Stimulated activated naive CD8-positive, alpha-beta T cell treated with anti-CD3 and anti-CD28 coated beads, Interleukin-15, amount 100 ng/mL, for 72 hours (primary cell): ENCODE data around the gene CTR9.

ENCODE experiments used
- ATAC-seq: fragments of 150-1000 bp; cut with Tn5 transposase; 2 replicates; pipeline ENCODE4 v1.10.0; 2021; ENCODE audit warnings: mild to moderate bottlenecking, moderate library complexity
- DNase-seq, 2 donors: peaks; one replicate each; pipeline ENCODE4 v3.0.0; 2021 to 2022
- H3K27ac Mint-ChIP-seq, 2 donors: one replicate each; pipeline ENCODE4 v1.8.0; 2022; ENCODE audit warnings: mild to moderate bottlenecking in 2 of 2, mixed read lengths in 2 of 2, moderate library complexity in 2 of 2
- H3K27me3 Mint-ChIP-seq: one replicate; pipeline ENCODE4 v1.8.0; 2022; ENCODE audit warnings: mixed read lengths
- H3K4me1 Mint-ChIP-seq: one replicate; pipeline ENCODE4 v1.8.0; 2022; ENCODE audit warnings: mild to moderate bottlenecking, mixed read lengths
- H3K4me3 Mint-ChIP-seq, 2 donors: one replicate each; pipeline ENCODE4 v1.8.0; 2022; ENCODE audit warnings: mild to moderate bottlenecking in 2 of 2, mixed read lengths in 2 of 2, moderate library complexity in 1 of 2
- H3K9me3 Mint-ChIP-seq, 2 donors: one replicate each; pipeline ENCODE4 v1.8.0; 2022; ENCODE audit warnings: mixed read lengths in 2 of 2

The CTR9 gene

DNA sequence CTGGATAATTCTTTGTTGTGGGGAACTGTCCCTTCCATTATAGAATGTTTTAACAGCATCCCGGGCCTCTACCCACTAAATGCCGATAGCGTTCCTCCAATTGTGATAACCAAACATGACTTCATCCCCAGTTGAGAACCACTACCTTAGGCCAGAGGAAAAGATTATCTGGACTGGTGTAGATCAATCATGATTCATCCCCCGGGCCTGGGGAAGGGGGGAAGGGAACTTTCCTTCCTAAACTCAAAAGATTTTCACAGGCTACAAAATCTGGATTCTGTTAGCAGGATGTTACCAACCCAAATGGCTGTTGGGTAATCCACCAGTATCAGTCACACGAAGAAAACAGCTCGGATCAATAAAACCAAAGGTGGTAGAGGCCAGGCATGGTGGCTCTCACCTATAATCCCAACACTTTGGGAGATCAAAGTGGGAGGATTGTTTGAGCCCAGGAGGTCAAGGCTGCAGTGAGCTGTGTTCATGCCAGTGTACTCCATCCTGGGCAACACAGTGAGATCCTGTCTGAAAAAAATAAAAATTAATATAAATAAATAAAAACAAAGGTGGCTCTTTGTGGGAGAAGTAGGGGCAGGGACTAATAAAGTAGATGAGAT lies 10.1 kb downstream of the CTR9 start:
- no peaks in the 10 kb centered on the region for H3K9me3 Mint-ChIP-seq
- H3K27me3 Mint-ChIP-seq = no peaks in the 10 kb centered on the region
- no peak for DNase-seq
- no peak overlapping the region for H3K4me3 Mint-ChIP-seq
- no peak for ATAC-seq
- no peak overlapping the region for H3K27ac Mint-ChIP-seq
- no peaks in the 10 kb centered on the region for H3K4me1 Mint-ChIP-seq

DNA sequence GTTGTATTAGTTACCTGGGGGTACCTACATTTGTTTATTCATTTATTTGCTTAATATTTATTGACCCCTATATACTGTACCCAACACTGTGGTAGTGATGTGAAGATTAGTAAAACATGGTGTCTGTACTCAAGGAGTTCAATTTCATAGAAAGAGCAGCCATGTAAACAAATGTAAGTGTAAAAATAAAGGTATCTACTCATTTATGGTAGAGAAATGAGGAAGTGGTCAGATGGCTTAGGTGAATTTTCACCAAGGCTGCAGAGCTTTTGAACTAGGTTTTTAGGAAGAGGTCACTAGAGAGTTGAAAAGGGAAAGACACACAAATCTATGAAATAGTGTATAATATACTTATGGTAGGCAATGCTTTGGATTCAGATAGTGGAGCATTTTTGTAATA lies 11.1 kb downstream of the CTR9 start:
- no peak for ATAC-seq
- H3K4me3 Mint-ChIP-seq = no peak overlapping the region
- H3K27ac Mint-ChIP-seq = no peak overlapping the region
- H3K27me3 Mint-ChIP-seq = no peaks in the 10 kb centered on the region
- no peaks in the 10 kb centered on the region for H3K4me1 Mint-ChIP-seq
- no peaks in the 10 kb centered on the region for H3K9me3 Mint-ChIP-seq
- DNase-seq = no peak

GRCh38 chr11:10762913-10763421 lies 11.9 kb downstream of the CTR9 start:
- ATAC-seq (no peak), DNase-seq (no peak)
- Mint-ChIP-seq H3K9me3 (no peaks in the 10 kb centered on the region), H3K4me1 (no peaks in the 10 kb centered on the region), H3K27ac (no peak overlapping the region), H3K4me3 (no peak overlapping the region), H3K27me3 (no peaks in the 10 kb centered on the region)

- Mint-ChIP-seq H3K27me3 (no peaks in the 10 kb centered on the region), H3K9me3 (no peaks in the 10 kb centered on the region), H3K4me1 (no peaks in the 10 kb centered on the region), H3K27ac (peak overlapping the region in 1 of 2 donors; percentile 51), H3K4me3 (no peak overlapping the region)
- no peak for DNase-seq
- no peak for ATAC-seq
Measured at GRCh38 chr11:10763766-10764165, 12.7 kb downstream of the CTR9 start.

DNA sequence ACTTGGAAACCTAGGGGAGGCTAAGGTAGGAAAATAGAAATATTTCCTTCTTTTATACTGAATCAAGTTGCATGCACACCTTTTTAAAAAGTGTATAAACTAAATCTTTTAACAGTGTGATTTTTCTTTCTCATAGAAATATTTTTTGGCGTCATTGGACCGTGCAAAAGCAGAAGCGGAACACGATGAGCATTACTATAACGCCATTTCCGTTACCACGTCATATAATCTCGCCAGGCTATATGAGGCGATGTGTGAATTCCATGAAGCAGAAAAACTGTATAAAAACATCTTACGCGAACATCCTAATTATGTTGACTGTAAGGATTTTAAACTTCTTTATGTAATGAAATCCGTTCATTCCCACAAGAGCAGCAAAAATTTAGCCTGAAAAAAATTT lies 13.4 kb downstream of the CTR9 start:
- ATAC-seq (no peak), DNase-seq (no peak)
- Mint-ChIP-seq H3K27ac (no peak overlapping the region), H3K9me3 (no peaks in the 10 kb centered on the region), H3K27me3 (no peaks in the 10 kb centered on the region), H3K4me1 (no peaks in the 10 kb centered on the region), H3K4me3 (no peak overlapping the region)

DNA sequence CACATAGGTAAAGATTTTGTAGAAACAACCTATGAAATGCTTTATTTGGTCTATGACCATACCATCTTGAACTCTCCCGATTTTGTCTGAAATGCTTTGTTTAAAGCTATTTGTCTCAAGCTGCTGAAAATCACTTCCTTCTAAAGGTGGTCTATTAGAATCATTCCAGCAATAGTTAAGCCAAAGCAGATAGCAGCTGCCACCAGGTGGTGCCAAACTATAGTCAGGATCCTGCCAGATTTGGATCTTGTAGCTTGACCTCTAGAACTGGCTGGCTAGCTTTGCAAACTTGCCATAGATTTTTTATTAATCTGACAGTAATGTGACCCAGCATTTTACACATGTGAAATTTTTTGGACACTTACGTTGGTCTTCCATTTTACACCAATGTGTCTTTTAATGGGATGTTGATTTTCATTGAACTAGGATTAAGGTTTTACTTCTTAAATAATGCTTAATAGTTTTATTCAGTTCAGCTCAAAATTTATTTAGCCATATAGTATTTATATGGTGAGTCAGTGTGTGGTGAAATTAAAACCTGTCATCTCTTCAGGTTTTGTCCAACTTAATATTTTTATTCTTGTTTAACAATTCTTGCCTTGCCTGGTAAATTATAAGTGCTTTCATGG lies 19.7 kb downstream of the CTR9 start:
- H3K27me3 Mint-ChIP-seq = no peaks in the 10 kb centered on the region
- ATAC-seq (no peak), DNase-seq (no peak)
- no peaks in the 10 kb centered on the region for H3K4me1 Mint-ChIP-seq
- H3K9me3 Mint-ChIP-seq = no peaks in the 10 kb centered on the region
- H3K4me3 Mint-ChIP-seq = no peak overlapping the region
- no peak overlapping the region for H3K27ac Mint-ChIP-seq

DNA sequence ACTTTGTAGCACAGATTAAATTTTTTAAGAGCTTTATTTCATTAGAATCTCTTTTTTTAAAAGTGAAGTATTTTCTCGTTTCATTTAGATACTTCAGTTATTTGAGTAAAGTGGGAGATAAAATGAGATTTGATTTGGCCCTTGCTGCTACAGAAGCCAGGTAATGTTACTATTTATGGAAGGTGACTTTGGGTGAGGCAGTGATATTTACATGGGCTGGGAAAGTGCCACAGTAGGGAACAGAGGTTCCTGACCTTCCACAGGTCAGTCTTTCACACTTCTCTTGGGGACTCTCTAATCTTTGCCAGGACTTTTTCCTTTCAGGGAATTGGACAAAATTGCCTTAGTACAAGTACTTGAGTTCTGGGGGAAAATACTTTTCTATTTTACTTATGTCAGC lies 20.4 kb downstream of the CTR9 start:
- no peak for ATAC-seq
- no peak overlapping the region for H3K4me3 Mint-ChIP-seq
- H3K9me3 Mint-ChIP-seq = no peaks in the 10 kb centered on the region
- no peaks in the 10 kb centered on the region for H3K27me3 Mint-ChIP-seq
- no peaks in the 10 kb centered on the region for H3K4me1 Mint-ChIP-seq
- no peak overlapping the region for H3K27ac Mint-ChIP-seq
- no peak for DNase-seq

- DNase-seq (no peak), ATAC-seq (no peak)
- H3K9me3 Mint-ChIP-seq = no peaks in the 10 kb centered on the region
- H3K27me3 Mint-ChIP-seq = no peaks in the 10 kb centered on the region
- no peaks in the 10 kb centered on the region for H3K4me1 Mint-ChIP-seq
- H3K4me3 Mint-ChIP-seq = no peak overlapping the region
- no peak overlapping the region for H3K27ac Mint-ChIP-seq
Measured at GRCh38 chr11:10774811-10775210, 23.8 kb downstream of the CTR9 start.

DNA sequence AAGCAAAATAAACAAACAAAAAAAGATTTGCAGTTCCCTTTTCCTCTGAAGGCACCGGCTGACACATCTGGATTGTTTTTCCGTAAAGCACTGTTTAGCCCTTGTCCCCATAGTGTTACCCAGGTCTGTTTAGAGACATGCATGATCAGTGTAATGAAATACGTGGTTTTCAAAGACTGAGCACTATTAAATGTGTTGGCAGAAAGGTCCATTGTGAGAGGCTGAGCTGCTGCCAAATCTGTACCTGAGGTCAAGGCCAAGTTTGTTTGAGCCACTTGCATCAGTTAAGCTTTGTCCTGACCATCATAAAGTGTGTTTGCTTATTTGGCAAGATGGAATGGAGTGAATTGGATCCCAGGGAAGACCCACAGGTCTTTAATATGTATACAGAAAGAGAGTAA lies 26.3 kb downstream of the CTR9 start:
- H3K27me3 Mint-ChIP-seq = no peaks in the 10 kb centered on the region
- no peaks in the 10 kb centered on the region for H3K4me1 Mint-ChIP-seq
- H3K4me3 Mint-ChIP-seq = no peak overlapping the region
- DNase-seq = no peak
- H3K9me3 Mint-ChIP-seq = no peaks in the 10 kb centered on the region
- peak overlapping the region in 1 of 2 donors; percentile 12 for H3K27ac Mint-ChIP-seq
- no peak for ATAC-seq

- Mint-ChIP-seq H3K27ac (peak overlapping the region in 1 of 2 donors; percentile 12), H3K4me1 (no peaks in the 10 kb centered on the region), H3K9me3 (no peaks in the 10 kb centered on the region), H3K4me3 (no peak overlapping the region), H3K27me3 (no peaks in the 10 kb centered on the region)
- ATAC-seq = no peak
- DNase-seq = no peak
Measured at GRCh38 chr11:10777806-10778205, 26.8 kb downstream of the CTR9 start.

GRCh38 chr11:10778217-10778970 lies 27.3 kb downstream of the CTR9 start:
- H3K27me3 Mint-ChIP-seq = no peaks in the 10 kb centered on the region
- ATAC-seq (no peak), DNase-seq (no peak)
- H3K4me3 Mint-ChIP-seq = no peak overlapping the region
- H3K27ac Mint-ChIP-seq = no peak overlapping the region
- no peaks in the 10 kb centered on the region for H3K4me1 Mint-ChIP-seq
- no peaks in the 10 kb centered on the region for H3K9me3 Mint-ChIP-seq

DNA sequence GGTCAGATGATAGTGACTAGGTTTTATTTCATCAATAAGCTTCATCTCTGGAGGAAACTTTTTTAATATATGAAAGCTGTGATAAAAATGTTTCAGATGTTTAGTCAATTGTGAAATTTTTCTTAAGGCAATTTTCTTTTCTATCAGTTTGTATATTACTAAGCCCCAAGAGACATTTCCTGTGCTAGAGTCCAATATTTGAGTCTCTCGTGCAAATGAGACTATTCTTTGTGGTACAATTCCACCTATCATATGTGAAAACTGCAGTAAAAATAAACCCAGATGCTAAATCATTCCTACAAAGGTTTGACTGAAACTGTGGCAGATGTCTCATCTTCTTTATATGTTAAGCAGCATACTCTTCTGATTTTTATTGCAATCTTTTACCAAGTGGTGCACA lies 28.0 kb downstream of the CTR9 start:
- no peak for DNase-seq
- no peaks in the 10 kb centered on the region for H3K27me3 Mint-ChIP-seq
- H3K4me1 Mint-ChIP-seq = no peaks in the 10 kb centered on the region
- H3K9me3 Mint-ChIP-seq = no peaks in the 10 kb centered on the region
- H3K27ac Mint-ChIP-seq = no peak overlapping the region
- H3K4me3 Mint-ChIP-seq = no peak overlapping the region
- ATAC-seq = no peak

DNA sequence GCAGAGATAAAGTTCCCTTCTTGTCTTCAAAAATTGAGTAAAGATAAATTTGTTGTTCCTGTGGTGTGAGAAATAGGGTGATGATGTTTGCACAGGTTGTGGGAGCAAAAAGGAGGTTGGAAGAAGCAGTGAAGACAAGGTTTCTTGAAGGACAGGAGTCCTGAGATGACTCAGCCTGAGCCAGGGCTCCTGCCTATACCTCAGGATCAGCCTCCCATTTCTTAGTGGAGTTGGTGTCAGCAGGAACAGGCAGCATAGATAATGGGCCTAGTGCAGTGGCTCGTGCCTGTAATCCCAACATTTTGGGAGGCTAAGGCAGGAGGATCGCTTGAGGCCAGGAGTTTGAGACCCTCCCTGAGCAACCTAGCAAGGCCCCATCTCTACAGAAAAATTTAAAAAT lies 29.0 kb downstream of the CTR9 start:
- H3K27me3 Mint-ChIP-seq = no peaks in the 10 kb centered on the region
- H3K27ac Mint-ChIP-seq = peak overlapping the region in 1 of 2 donors; percentile 14
- no peaks in the 10 kb centered on the region for H3K9me3 Mint-ChIP-seq
- H3K4me3 Mint-ChIP-seq = no peak overlapping the region
- no peak for ATAC-seq
- no peaks in the 10 kb centered on the region for H3K4me1 Mint-ChIP-seq
- DNase-seq = no peak

GRCh38 chr11:10784232-10785145 lies 33.4 kb downstream of the CTR9 start:
- Mint-ChIP-seq H3K27me3 (no peaks in the 10 kb centered on the region), H3K27ac (no peak overlapping the region), H3K4me3 (no peak overlapping the region), H3K4me1 (no peaks in the 10 kb centered on the region), H3K9me3 (no peaks in the 10 kb centered on the region)
- DNase-seq (no peak), ATAC-seq (no peak)

DNA sequence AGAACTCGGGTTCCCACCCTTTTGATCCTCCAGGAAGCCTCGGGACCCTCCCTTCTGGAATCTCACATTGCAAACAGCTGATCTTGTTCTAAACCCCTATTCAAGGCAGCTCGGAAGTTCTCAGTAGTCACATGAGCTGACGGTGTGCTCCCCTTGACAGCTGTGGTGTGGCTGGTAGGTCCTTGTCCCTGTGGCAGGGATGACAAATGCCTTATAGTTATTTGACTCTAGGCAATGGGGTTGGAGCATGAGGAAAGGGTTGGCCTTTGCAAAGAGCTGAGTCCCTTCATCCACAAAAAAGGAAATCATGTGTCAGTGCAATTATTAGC lies 34.1 kb downstream of the CTR9 start:
- H3K9me3 Mint-ChIP-seq = no peaks in the 10 kb centered on the region
- H3K4me3 Mint-ChIP-seq = no peak overlapping the region
- DNase-seq = no peak
- H3K27me3 Mint-ChIP-seq = no peaks in the 10 kb centered on the region
- no peak for ATAC-seq
- no peak overlapping the region for H3K27ac Mint-ChIP-seq
- no peaks in the 10 kb centered on the region for H3K4me1 Mint-ChIP-seq

DNA sequence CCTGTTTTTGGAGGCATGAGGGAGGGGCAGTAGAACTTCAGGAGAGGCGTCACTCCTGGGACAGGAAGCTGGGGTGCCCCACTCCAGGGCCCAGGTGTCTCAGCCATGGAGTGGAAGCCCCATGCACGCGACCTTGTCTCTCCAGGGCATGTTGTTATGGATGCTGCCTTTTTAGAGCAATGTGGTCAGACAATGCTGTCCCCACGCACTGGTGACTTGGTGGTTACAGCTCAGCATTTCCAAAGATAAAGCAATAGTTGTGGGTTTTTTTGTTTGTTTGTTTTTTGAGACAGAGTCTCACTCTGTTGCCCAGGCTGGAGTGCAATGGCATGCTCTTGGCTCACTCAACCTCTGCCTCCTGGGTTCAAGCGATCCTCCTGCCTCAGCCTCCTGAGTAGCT lies 35.4 kb downstream of the CTR9 start:
- Mint-ChIP-seq H3K27ac (no peak overlapping the region), H3K4me3 (no peak overlapping the region), H3K4me1 (no peaks in the 10 kb centered on the region), H3K27me3 (no peaks in the 10 kb centered on the region), H3K9me3 (no peaks in the 10 kb centered on the region)
- ATAC-seq = no peak
- DNase-seq = no peak
